Activated naive CD8-positive, alpha-beta T cell treated with anti-CD3 and anti-CD28 coated beads, Interleukin-2, amount 50 U/mL, for 16 hours (primary cell): Measurements from ENCODE around the gene GLTP.

Source experiments
- DNase-seq: peaks from one replicate; pipeline ENCODE4 v3.0.0-alpha.2; 2020; ENCODE audit warnings: low read depth, low spot score

The GLTP gene

DNA sequence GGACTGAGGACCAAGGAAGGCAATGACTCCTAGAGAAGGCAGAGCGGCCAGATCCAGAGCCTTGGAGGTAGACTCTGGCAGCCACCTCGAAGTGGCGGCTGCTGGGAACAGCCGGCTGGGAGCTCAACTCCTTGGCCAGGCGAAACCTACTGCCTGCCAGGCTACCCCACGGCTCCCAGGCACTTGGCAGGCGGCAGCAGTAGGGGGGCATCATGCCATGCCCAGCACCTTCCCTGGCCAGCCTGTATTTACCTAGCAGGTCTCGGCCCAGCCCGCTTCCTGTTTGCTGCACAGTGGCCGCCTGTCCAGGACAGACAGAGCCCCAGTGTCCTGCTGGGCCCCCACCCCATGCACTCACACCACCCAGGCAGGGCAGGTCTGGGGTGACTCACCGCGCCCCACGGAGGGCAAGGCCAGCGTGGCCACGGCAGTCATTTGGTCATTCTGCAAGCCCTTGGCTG is 57.4 kb downstream of the GLTP start:
- DNase-seq = no peak

GRCh38 chr12:109822416-109822815 is 57.9 kb downstream of the GLTP start:
- no peak for DNase-seq

DNA sequence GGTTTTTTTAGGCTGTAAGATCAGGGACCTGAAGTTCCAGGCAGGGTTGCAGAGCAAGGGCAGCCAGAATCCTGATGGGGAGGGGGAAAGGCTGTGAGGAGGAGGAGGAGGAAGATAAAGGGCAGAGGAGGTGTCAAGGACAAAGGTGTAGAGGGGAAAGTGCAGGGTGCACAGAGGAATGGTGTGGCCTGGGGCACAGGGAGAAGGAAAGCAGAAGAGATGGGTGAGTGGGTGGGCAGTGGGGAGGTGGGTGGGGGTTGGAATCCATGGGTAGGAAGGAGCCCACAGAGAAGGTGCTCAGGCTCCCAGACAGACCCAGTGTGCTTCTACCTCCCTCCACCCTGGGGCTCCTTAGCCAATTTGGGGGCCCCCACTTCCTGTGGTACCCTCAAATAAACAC is 58.4 kb downstream of the GLTP start:
- DNase-seq = no peak

- no peak for DNase-seq
These were observed 59.4 kb downstream of the GLTP start for GRCh38 chr12:109820816-109821381.

GRCh38 chr12:109818905-109819500 is 61.3 kb downstream of the GLTP start:
- no peak for DNase-seq

DNA sequence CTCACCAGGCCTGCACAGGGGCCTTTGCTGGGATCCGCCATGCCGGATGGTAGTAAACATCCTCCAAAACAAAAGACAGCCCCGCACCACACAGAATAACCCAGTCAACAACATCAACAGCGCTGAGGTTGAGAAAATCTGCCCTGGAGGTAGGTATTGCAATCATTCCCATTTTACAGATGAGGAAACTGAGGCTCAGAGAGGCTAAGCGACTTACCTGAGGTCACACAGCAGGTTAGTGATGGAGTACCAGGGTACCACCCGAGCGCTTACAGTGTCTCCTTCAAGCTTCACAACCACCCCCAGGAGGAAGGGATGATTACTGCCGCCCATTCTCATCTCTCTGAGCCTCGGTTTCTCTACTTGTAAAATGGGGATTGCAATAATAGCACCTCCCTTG is 62.1 kb downstream of the GLTP start:
- no peak for DNase-seq

- no peak for DNase-seq
These were observed 62.6 kb downstream of the GLTP start for GRCh38 chr12:109817627-109818231.

DNA sequence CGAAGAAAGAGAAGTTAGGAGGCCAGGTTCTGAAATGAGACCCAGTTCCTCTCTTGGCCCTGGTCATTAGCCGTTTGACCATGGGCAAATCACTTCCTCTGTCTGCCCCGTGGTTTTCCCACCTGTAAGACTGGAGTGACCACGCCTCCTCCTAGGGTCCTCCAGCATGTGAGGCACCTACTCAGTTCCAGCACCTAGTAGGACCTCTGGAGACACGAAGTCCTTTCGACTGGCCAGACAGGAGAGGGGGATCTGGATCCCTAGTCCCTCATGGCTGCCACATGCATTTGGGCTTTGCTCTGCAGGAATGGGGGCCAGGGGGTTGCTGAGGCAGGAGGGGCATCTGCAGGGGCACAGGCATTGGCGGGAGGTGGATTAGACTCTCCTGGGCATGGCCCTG is 63.5 kb downstream of the GLTP start:
- DNase-seq = no peak

GRCh38 chr12:109815757-109816617 is 64.4 kb downstream of the GLTP start:
- DNase-seq = no peak

- no peak for DNase-seq
These were observed 65.1 kb downstream of the GLTP start for GRCh38 chr12:109815225-109815624.

DNA sequence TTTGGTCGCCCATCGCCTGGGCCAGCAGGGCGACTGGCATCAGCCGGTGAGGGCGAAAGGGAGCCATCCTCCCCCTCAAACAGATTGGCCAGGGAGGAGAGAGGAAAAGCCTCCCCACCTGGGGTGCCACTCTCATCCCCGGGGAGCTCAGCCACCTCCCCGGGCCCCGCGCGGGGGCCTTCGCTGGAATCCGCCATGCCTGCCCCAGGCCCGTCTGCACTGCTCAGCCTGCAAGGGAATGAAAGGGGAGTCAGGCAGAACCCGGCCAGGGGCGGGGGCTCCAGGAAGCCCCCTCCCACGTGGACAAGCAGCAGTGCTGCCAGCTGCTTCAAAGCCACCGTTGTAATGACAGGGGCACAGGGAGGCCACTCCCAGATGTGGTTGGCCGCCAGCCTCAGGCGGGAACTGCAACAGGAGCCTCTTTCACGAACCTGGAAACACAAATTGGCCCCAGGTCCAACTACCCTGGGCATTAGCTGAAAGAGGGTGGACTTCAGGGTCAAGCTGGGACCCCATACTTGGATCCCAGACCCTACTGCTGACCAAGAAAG is 65.7 kb downstream of the GLTP start:
- DNase-seq = no peak

- no peak for DNase-seq
These were observed 66.4 kb downstream of the GLTP start for GRCh38 chr12:109813810-109814416.

DNA sequence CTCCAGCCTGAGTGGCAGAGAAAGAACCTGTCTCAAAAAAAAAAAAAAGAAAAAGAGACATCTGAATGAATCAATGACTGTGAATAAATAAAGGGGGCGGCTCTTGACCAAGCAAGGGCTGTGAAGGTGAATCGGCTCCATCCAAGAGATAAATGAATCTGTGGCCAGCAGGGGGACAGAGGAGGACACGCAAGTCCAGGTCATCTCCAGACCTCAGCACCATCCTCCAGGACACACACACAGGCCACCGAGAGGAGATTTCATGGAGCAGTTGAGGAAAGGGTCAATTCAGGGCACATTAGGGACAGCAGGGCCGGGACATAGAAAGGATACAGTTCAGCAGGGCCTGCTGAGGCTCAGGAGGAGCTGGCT is 68.7 kb downstream of the GLTP start:
- no peak for DNase-seq

- DNase-seq = no peak
These were observed 69.3 kb downstream of the GLTP start for GRCh38 chr12:109810954-109811623.

GRCh38 chr12:109808876-109809646 is 71.3 kb downstream of the GLTP start:
- DNase-seq = no peak

GRCh38 chr12:109807954-109808643 is 72.2 kb downstream of the GLTP start:
- DNase-seq = no peak

- DNase-seq = peak; percentile 31
These were observed 75.2 kb downstream of the GLTP start for GRCh38 chr12:109804820-109805761.

- DNase-seq = no peak
These were observed 76.7 kb downstream of the GLTP start for GRCh38 chr12:109803678-109804077.

- no peak for DNase-seq
These were observed 77.5 kb downstream of the GLTP start for GRCh38 chr12:109802828-109803227.
